Colonic mucosa (tissue), 4 donors: ENCODE results near the gene CES3. TPM values are rescaled to one million over a fixed set of nuclear protein-coding genes. Genes with fewer than 3 reads are reported as not detected.

Experiments used
- DNase-seq: peaks from one replicate; pipeline ENCODE4 v3.0.0-alpha.2; 2020
- H3K27ac ChIP-seq: fragments of 200-600 bp; one replicate; pipeline ENCODE4 v1.8.0; 2021
- H3K27me3 ChIP-seq: fragments of 200-600 bp; one replicate; pipeline ENCODE4 v1.8.0; 2021
- H3K36me3 ChIP-seq: fragments of 200-600 bp; one replicate; pipeline ENCODE4 v1.8.0; 2021
- H3K4me1 ChIP-seq: fragments of 200-600 bp; one replicate; pipeline ENCODE4 v1.8.0; 2021; ENCODE audit warnings: mild to moderate bottlenecking
- H3K4me3 ChIP-seq: fragments of 200-600 bp; one replicate; pipeline ENCODE4 v1.8.0; 2021
- H3K9ac ChIP-seq, 2 donors: one replicate each; pipeline ENCODE4 v1.7.0; 2013; ENCODE audit warnings: control low read depth in 2 of 2, low read depth in 2 of 2, low read length in 2 of 2
- H3K9me3 ChIP-seq: fragments of 200-600 bp; one replicate; pipeline ENCODE4 v1.8.0; 2021
- CTCF ChIP-seq: fragments of 200-600 bp; IDR thresholded peaks from one replicate; pipeline ENCODE4 v1.8.0; 2022; ENCODE audit warnings: antibody characterized with exemption, mild to moderate bottlenecking
- intact Hi-C: fragments of 100-400 bp; cut with DNase I; formaldehyde crosslinking; loops from one replicate; pipeline ENCODE4 v1.14.1; 2022
- total RNA-seq, 2 donors: library from RNA; stranded (reverse); fragmentation: NEBNext Ultra II Directional in 1 of 2; extraction: Animal tissue kit (Norgen Biotek cat#: 25700) in 1 of 2; gene quantifications; one replicate each; pipeline ENCODE4 v1.2.1, GENCODE V29; 2021
- donor health status: healthy.
- donor health status: DM: no; HTN: no; CAD: no.
- donor health status: DM: no; HTN: no; CAD: no.

The CES3 gene
- total RNA-seq, 2 donors from 2014 or later = 136 to 169 TPM

- DNase-seq = no peak
- no peaks in the 10 kb centered on the region for H3K36me3 ChIP-seq
- TF ChIP-seq CTCF = no peak
- no peaks in the 10 kb centered on the region for H3K27me3 ChIP-seq
- H3K9me3 ChIP-seq = no peaks in the 10 kb centered on the region
- no peak overlapping the region for H3K4me3 ChIP-seq
- no peak overlapping the region for H3K27ac ChIP-seq
- H3K4me1 ChIP-seq = no peaks in the 10 kb centered on the region
- intact Hi-C loops = no loop called here
- no peak overlapping the region for H3K9ac ChIP-seq
Measured at GRCh38 chr16:66915041-66915440, 46.0 kb upstream of the CES3 start.

GRCh38 chr16:66916518-66916917, 44.5 kb upstream of the CES3 start:
- H3K4me1 ChIP-seq = no peaks in the 10 kb centered on the region
- no peak overlapping the region for H3K9ac ChIP-seq
- intact Hi-C loops = no loop called here
- H3K27me3 ChIP-seq = no peaks in the 10 kb centered on the region
- no peak overlapping the region for H3K4me3 ChIP-seq
- DNase-seq = no peak
- H3K9me3 ChIP-seq = no peaks in the 10 kb centered on the region
- H3K36me3 ChIP-seq = no peaks in the 10 kb centered on the region
- H3K27ac ChIP-seq = no peak overlapping the region
- TF ChIP-seq CTCF = no peak

- no peaks in the 10 kb centered on the region for H3K36me3 ChIP-seq
- intact Hi-C loops = no loop called here
- no peak for DNase-seq
- no peak overlapping the region for H3K4me3 ChIP-seq
- H3K4me1 ChIP-seq = no peaks in the 10 kb centered on the region
- H3K27ac ChIP-seq = no peak overlapping the region
- no peak for TF ChIP-seq CTCF
- H3K27me3 ChIP-seq = no peaks in the 10 kb centered on the region
- H3K9ac ChIP-seq = no peak overlapping the region
- H3K9me3 ChIP-seq = no peaks in the 10 kb centered on the region
Measured at GRCh38 chr16:66917741-66918140, 43.3 kb upstream of the CES3 start.

GRCh38 chr16:66918355-66918754, 42.7 kb upstream of the CES3 start:
- Histone ChIP-seq H3K27me3 (no peaks in the 10 kb centered on the region), H3K4me1 (no peaks in the 10 kb centered on the region), H3K27ac (no peak overlapping the region), H3K9me3 (no peaks in the 10 kb centered on the region), H3K4me3 (no peak overlapping the region), H3K36me3 (no peaks in the 10 kb centered on the region), H3K9ac (no peak overlapping the region)
- TF ChIP-seq CTCF = no peak
- intact Hi-C loops = no loop called here
- no peak for DNase-seq

- intact Hi-C loops = no loop called here
- TF ChIP-seq CTCF = no peak
- Histone ChIP-seq H3K4me3 (no peak within 1 kb of the TSS), H3K27ac (no peak within 1 kb of the TSS), H3K9ac (no peak within 1 kb of the TSS), H3K27me3 (no peaks in the 10 kb centered on the region), H3K4me1 (no peaks in the 10 kb centered on the region), H3K36me3 (no peaks in the 10 kb centered on the region), H3K9me3 (no peaks in the 10 kb centered on the region)
- DNase-seq = no peak
Measured at GRCh38 chr16:66918803-66919568, 42.1 kb upstream of the CES3 start, which contains the start of gene CDH16. CDH16 (minus strand) TSS chr16:66918885; CDS start chr16:66918065, 820 bp downstream.
